Measurements from ENCODE around the gene RPS5.

RPS5 gene

GRCh38 chr19:58406818-58407657 lies 20.0 kb downstream of the RPS5 start:
- TF ChIP-seq CTCF (conservative IDR thresholded peaks at IDR 0.05) = no peak; the same call in 1 of the 2 replicates
- TF ChIP-seq ZFX (IDR thresholded peaks at IDR 0.05) = no peak
- H3K27ac ChIP-seq = peak overlapping the region; percentile 88

GRCh38 chr19:58407658-58408151 lies 20.6 kb downstream of the RPS5 start:
- H3K27ac ChIP-seq = peak overlapping the region; percentile 88

GRCh38 chr19:58408152-58409009 lies 21.3 kb downstream of the RPS5 start, which contains the start of gene ZNF584:
ZNF584 (plus strand) TSS chr19:58408649; CDS start chr19:58409148, 499 bp downstream.
- TF ChIP-seq CTCF (conservative IDR thresholded peaks at IDR 0.05) (no peak; the same call in 1 of the 2 replicates), ZFX (IDR thresholded peaks at IDR 0.05) (no peak)
- peak within 1 kb of the TSS; percentile 88 for H3K27ac ChIP-seq

More at GRCh38 chr19:58407658-58408151, 20.6 kb downstream of the RPS5 start:
- TF ChIP-seq ZFX (IDR thresholded peaks at IDR 0.05) = no peak
- TF ChIP-seq CTCF (conservative IDR thresholded peaks at IDR 0.05) = no peak

- TF ChIP-seq CTCF (conservative IDR thresholded peaks at IDR 0.05) (no peak), ZFX (IDR thresholded peaks at IDR 0.05) (peak; percentile 72)
- H3K27ac ChIP-seq = peak overlapping the region; percentile 88
These were observed 22.1 kb downstream of the RPS5 start for GRCh38 chr19:58409010-58409790.

GRCh38 chr19:58416604-58417003 lies 29.5 kb downstream of the RPS5 start:
- TF ChIP-seq ZFX (IDR thresholded peaks at IDR 0.05) (no peak), CTCF (conservative IDR thresholded peaks at IDR 0.05) (no peak)
- H3K27ac ChIP-seq = no peak overlapping the region

GRCh38 chr19:58417071-58417470 lies 30.0 kb downstream of the RPS5 start:
- no peak for TF ChIP-seq ZFX (IDR thresholded peaks at IDR 0.05)
- no peak for TF ChIP-seq CTCF (conservative IDR thresholded peaks at IDR 0.05)
- no peak overlapping the region for H3K27ac ChIP-seq
